ENCODE measurements around the gene GALNT8.
"Not testable (repeated sequence)": the region's sequence is repeated elsewhere in the genome, so short reads cannot be mapped to it uniquely, and the experiment has no call there.

GALNT8 gene

GRCh38 chr12:4719821-4720636 is at the start of gene GALNT8:
Gene GALNT8 (plus strand): TSS chr12:4720400. CDS start chr12:4720678, 278 bp downstream.
- no peaks in the 10 kb centered on the region for H3K4me1 Mint-ChIP-seq (ENCODE audit: low read depth)
- no peaks in the 10 kb centered on the region for H3K36me3 Mint-ChIP-seq (ENCODE audit: low read depth)
- DNase-seq = no peak
- no peak within 1 kb of the TSS for H3K4me3 Mint-ChIP-seq
- H3K27me3 Mint-ChIP-seq = peaks cover 37% of the 10 kb centered on the region
- no peaks in the 10 kb centered on the region for H3K9me3 Mint-ChIP-seq
- H3K27ac Mint-ChIP-seq = no peak within 1 kb of the TSS

- DNase-seq = no peak
- Mint-ChIP-seq H3K36me3 (ENCODE audit: low read depth) (peaks cover 81% of the 10 kb centered on the region), H3K9me3 (no peaks in the 10 kb centered on the region), H3K27me3 (no peaks in the 10 kb centered on the region), H3K27ac (no peak overlapping the region), H3K4me3 (no peak overlapping the region), H3K4me1 (ENCODE audit: low read depth) (peaks cover 1% of the 10 kb centered on the region)
Measured at GRCh38 chr12:4679711-4680110, 40.5 kb upstream of the GALNT8 start.

- Mint-ChIP-seq H3K27me3 (no peaks in the 10 kb centered on the region), H3K4me1 (ENCODE audit: low read depth) (no peaks in the 10 kb centered on the region), H3K27ac (no peak overlapping the region), H3K4me3 (no peak overlapping the region), H3K9me3 (no peaks in the 10 kb centered on the region), H3K36me3 (ENCODE audit: low read depth) (peaks cover 85% of the 10 kb centered on the region)
- DNase-seq = no peak
Measured at GRCh38 chr12:4681732-4682131, 38.5 kb upstream of the GALNT8 start.

- H3K36me3 Mint-ChIP-seq (ENCODE audit: low read depth) = peaks cover 88% of the 10 kb centered on the region
- no peaks in the 10 kb centered on the region for H3K27me3 Mint-ChIP-seq
- no peak overlapping the region for H3K27ac Mint-ChIP-seq
- H3K4me1 Mint-ChIP-seq (ENCODE audit: low read depth) = no peaks in the 10 kb centered on the region
- DNase-seq = no peak
- no peak overlapping the region for H3K4me3 Mint-ChIP-seq
- no peaks in the 10 kb centered on the region for H3K9me3 Mint-ChIP-seq
Measured at GRCh38 chr12:4685317-4685716, 34.9 kb upstream of the GALNT8 start.

GRCh38 chr12:4690760-4691159 is 29.4 kb upstream of the GALNT8 start:
- DNase-seq = no peak
- Mint-ChIP-seq H3K36me3 (ENCODE audit: low read depth) (peaks cover 80% of the 10 kb centered on the region), H3K27me3 (no peaks in the 10 kb centered on the region), H3K9me3 (no peaks in the 10 kb centered on the region), H3K27ac (no peak overlapping the region), H3K4me1 (ENCODE audit: low read depth) (no peaks in the 10 kb centered on the region), H3K4me3 (no peak overlapping the region)

GRCh38 chr12:4700621-4701026 is 19.6 kb upstream of the GALNT8 start:
- Mint-ChIP-seq H3K4me3 (no peak overlapping the region), H3K27me3 (no peaks in the 10 kb centered on the region), H3K4me1 (ENCODE audit: low read depth) (no peaks in the 10 kb centered on the region), H3K27ac (no peak overlapping the region), H3K9me3 (no peaks in the 10 kb centered on the region), H3K36me3 (ENCODE audit: low read depth) (peaks cover 29% of the 10 kb centered on the region)
- no peak for DNase-seq

- no peaks in the 10 kb centered on the region for H3K4me1 Mint-ChIP-seq (ENCODE audit: low read depth)
- H3K9me3 Mint-ChIP-seq = no peaks in the 10 kb centered on the region
- H3K27ac Mint-ChIP-seq = no peak overlapping the region
- peaks cover 2% of the 10 kb centered on the region for H3K27me3 Mint-ChIP-seq
- no peak for DNase-seq
- no peak overlapping the region for H3K4me3 Mint-ChIP-seq
- peaks cover 23% of the 10 kb centered on the region for H3K36me3 Mint-ChIP-seq (ENCODE audit: low read depth)
Measured at GRCh38 chr12:4701395-4702190, 18.6 kb upstream of the GALNT8 start.

GRCh38 chr12:4703676-4704075 is 16.5 kb upstream of the GALNT8 start:
- Mint-ChIP-seq H3K36me3 (ENCODE audit: low read depth) (peaks cover 15% of the 10 kb centered on the region), H3K27me3 (peaks cover 14% of the 10 kb centered on the region), H3K4me1 (ENCODE audit: low read depth) (no peaks in the 10 kb centered on the region), H3K4me3 (no peak overlapping the region), H3K9me3 (no peaks in the 10 kb centered on the region), H3K27ac (no peak overlapping the region)
- DNase-seq = no peak

GRCh38 chr12:4705824-4706223 is 14.4 kb upstream of the GALNT8 start:
- Mint-ChIP-seq H3K27ac (no peak overlapping the region), H3K4me3 (no peak overlapping the region), H3K4me1 (ENCODE audit: low read depth) (no peaks in the 10 kb centered on the region), H3K27me3 (peaks cover 14% of the 10 kb centered on the region), H3K9me3 (no peaks in the 10 kb centered on the region), H3K36me3 (ENCODE audit: low read depth) (no peaks in the 10 kb centered on the region)
- no peak for DNase-seq

- Mint-ChIP-seq H3K4me3 (no peak overlapping the region), H3K4me1 (ENCODE audit: low read depth) (no peaks in the 10 kb centered on the region), H3K36me3 (ENCODE audit: low read depth) (no peaks in the 10 kb centered on the region), H3K27me3 (peaks cover 14% of the 10 kb centered on the region), H3K27ac (no peak overlapping the region), H3K9me3 (no peaks in the 10 kb centered on the region)
- DNase-seq = no peak
Measured at GRCh38 chr12:4707306-4707705, 12.9 kb upstream of the GALNT8 start.

GRCh38 chr12:4710113-4710512 is 10.1 kb upstream of the GALNT8 start:
- no peak for DNase-seq
- Mint-ChIP-seq H3K27ac (no peak overlapping the region), H3K36me3 (ENCODE audit: low read depth) (no peaks in the 10 kb centered on the region)

GRCh38 chr12:4714879-4715278 is 5.3 kb upstream of the GALNT8 start:
- Mint-ChIP-seq H3K4me3 (no peak overlapping the region), H3K36me3 (ENCODE audit: low read depth) (no peaks in the 10 kb centered on the region), H3K9me3 (no peaks in the 10 kb centered on the region), H3K4me1 (ENCODE audit: low read depth) (no peaks in the 10 kb centered on the region), H3K27ac (no peak overlapping the region), H3K27me3 (peaks cover 11% of the 10 kb centered on the region)
- no peak for DNase-seq

More at GRCh38 chr12:4710113-4710512, 10.1 kb upstream of the GALNT8 start:
- H3K27me3 Mint-ChIP-seq = peaks cover 14% of the 10 kb centered on the region
- no peaks in the 10 kb centered on the region for H3K4me1 Mint-ChIP-seq (ENCODE audit: low read depth)
- H3K4me3 Mint-ChIP-seq = no peak overlapping the region
- no peaks in the 10 kb centered on the region for H3K9me3 Mint-ChIP-seq

GRCh38 chr12:4717806-4718205 is 2.4 kb upstream of the GALNT8 start:
- DNase-seq = no peak
- Mint-ChIP-seq H3K27ac (no peak overlapping the region), H3K4me3 (no peak overlapping the region), H3K27me3 (peaks cover 34% of the 10 kb centered on the region), H3K36me3 (ENCODE audit: low read depth) (no peaks in the 10 kb centered on the region), H3K4me1 (ENCODE audit: low read depth) (no peaks in the 10 kb centered on the region), H3K9me3 (no peaks in the 10 kb centered on the region)

- H3K27me3 Mint-ChIP-seq = peaks cover 37% of the 10 kb centered on the region
- no peaks in the 10 kb centered on the region for H3K4me1 Mint-ChIP-seq (ENCODE audit: low read depth)
- no peak overlapping the region for H3K27ac Mint-ChIP-seq
- no peaks in the 10 kb centered on the region for H3K9me3 Mint-ChIP-seq
- DNase-seq = no peak
- H3K36me3 Mint-ChIP-seq (ENCODE audit: low read depth) = no peaks in the 10 kb centered on the region
- H3K4me3 Mint-ChIP-seq = no peak overlapping the region
Measured at GRCh38 chr12:4720637-4720995, 416 bp downstream of the GALNT8 start.

- not testable (repeated sequence) for H3K4me3 Mint-ChIP-seq; DNase-seq; H3K4me1 Mint-ChIP-seq (ENCODE audit: low read depth); H3K9me3 Mint-ChIP-seq; H3K27ac Mint-ChIP-seq; H3K36me3 Mint-ChIP-seq (ENCODE audit: low read depth)
- H3K27me3 Mint-ChIP-seq = peaks cover 37% of the 10 kb centered on the region
Measured at GRCh38 chr12:4721587-4721986, 1.4 kb downstream of the GALNT8 start.

Data from activated T-cell treated with anti-CD3 and anti-CD28 coated beads, Interleukin-2, amount 50 U/mL, for 24 hours (primary cell).